Astrocyte of the cerebellum (primary cell): ENCODE results near the gene ITPRIP.
A peak's percentile ranks its signal among the peaks of the same experiment; 100 is the strongest.

Experiments used
- DNase-seq: peaks from one replicate; pipeline ENCODE4 v3.0.0-alpha.2; 2011; ENCODE audit warnings: low read depth
- H3K4me3 ChIP-seq: 2 replicates; pipeline ENCODE4 v1.5.1; 2011; ENCODE audit warnings: mild to moderate bottlenecking, low read depth, low read length, moderate library complexity
- in situ Hi-C: cut with HindIII; loops from 2 replicates; pipeline ENCODE4 v1.10.0; 2017; ENCODE audit warnings: low sequenced_read_pairs
- TF ChIP-seq, protein P1 (sequence below): IDR thresholded peaks from 2 replicates; pipeline ENCODE4 v1.5.1; 2012; ENCODE audit warnings: low read length, low read depth, moderate library complexity, mild to moderate bottlenecking; ENCODE audit errors: missing control alignments

ITPRIP gene

GRCh38 chr10:104331208-104331838 lies 6.9 kb downstream of the ITPRIP start:
- H3K4me3 ChIP-seq = no peak overlapping the region
- no peak for DNase-seq
- TF ChIP-seq, protein P1, sequence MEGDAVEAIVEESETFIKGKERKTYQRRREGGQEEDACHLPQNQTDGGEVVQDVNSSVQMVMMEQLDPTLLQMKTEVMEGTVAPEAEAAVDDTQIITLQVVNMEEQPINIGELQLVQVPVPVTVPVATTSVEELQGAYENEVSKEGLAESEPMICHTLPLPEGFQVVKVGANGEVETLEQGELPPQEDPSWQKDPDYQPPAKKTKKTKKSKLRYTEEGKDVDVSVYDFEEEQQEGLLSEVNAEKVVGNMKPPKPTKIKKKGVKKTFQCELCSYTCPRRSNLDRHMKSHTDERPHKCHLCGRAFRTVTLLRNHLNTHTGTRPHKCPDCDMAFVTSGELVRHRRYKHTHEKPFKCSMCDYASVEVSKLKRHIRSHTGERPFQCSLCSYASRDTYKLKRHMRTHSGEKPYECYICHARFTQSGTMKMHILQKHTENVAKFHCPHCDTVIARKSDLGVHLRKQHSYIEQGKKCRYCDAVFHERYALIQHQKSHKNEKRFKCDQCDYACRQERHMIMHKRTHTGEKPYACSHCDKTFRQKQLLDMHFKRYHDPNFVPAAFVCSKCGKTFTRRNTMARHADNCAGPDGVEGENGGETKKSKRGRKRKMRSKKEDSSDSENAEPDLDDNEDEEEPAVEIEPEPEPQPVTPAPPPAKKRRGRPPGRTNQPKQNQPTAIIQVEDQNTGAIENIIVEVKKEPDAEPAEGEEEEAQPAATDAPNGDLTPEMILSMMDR = no peak
- in situ Hi-C loops = no loop called here

GRCh38 chr10:104330168-104331110 lies 7.8 kb downstream of the ITPRIP start:
- no peak for DNase-seq
- H3K4me3 ChIP-seq = no peak overlapping the region
- in situ Hi-C loops = no loop called here

GRCh38 chr10:104329735-104330134 lies 8.5 kb downstream of the ITPRIP start:
- in situ Hi-C loops = no loop called here
- TF ChIP-seq, protein P1 = no peak
- no peak for DNase-seq
- H3K4me3 ChIP-seq = no peak overlapping the region

More at GRCh38 chr10:104330168-104331110, 7.8 kb downstream of the ITPRIP start:
- TF ChIP-seq, protein P1 = no peak

GRCh38 chr10:104328896-104329710 lies 9.2 kb downstream of the ITPRIP start:
- H3K4me3 ChIP-seq = peak overlapping the region; percentile 22
- in situ Hi-C loops = no loop called here
- TF ChIP-seq, protein P1 = no peak
- DNase-seq = no peak

DNA sequence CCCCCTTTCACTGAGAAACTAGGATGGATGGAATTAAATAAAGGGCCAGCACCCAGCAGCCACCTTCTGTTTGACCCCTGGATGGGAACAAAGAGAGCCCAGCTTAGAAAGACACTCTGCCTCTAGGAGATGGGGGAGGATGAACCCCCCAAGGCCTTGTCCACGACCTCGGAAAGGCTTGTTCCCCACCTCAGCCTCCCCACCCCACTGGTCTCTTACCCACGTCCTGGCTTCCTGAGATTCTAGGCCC lies 9.7 kb downstream of the ITPRIP start:
- no peak for DNase-seq
- H3K4me3 ChIP-seq = peak overlapping the region; percentile 22
- TF ChIP-seq, protein P1 = no peak
- in situ Hi-C loops = no loop called here
